GM23338 (cell line): ENCODE results near the gene ZNF628. TPM values are rescaled to one million over a fixed set of nuclear protein-coding genes. Genes with fewer than 3 reads are reported as not detected.

Experiments
- ATAC-seq: fragments of 200-7000 bp; cut with Tn5 transposase; 3 replicates; pipeline ENCODE4 v1.9.1; 2020
- DNase-seq: peaks from one replicate; pipeline ENCODE4 v3.0.0-alpha.2; 2015; ENCODE audit warnings: low spot score
- H2AFZ ChIP-seq: fragments of 200-600 bp; sonication (generic); 2 replicates; pipeline ENCODE4 v1.8.0; 2016; ENCODE audit warnings: antibody characterized with exemption, mild to moderate bottlenecking, moderate library complexity
- H3F3A ChIP-seq: fragments of 200-600 bp; sonication (generic); replicated peaks from 2 replicates; pipeline ENCODE4 v1.8.0; 2017; ENCODE audit warnings: antibody characterized with exemption, mixed run types, low read depth
- H3K27ac ChIP-seq: fragments of 200-600 bp; sonication (generic); 2 replicates; pipeline ENCODE4 v1.6.1; 2016; ENCODE audit warnings: low read depth
- H3K27me3 ChIP-seq: fragments of 200-600 bp; sonication (generic); 2 replicates; pipeline ENCODE4 v1.8.0; 2016; ENCODE audit warnings: mild to moderate bottlenecking, mixed run types, moderate library complexity; ENCODE audit not compliant: insufficient read depth
- H3K36me3 ChIP-seq: fragments of 200-600 bp; sonication (generic); 2 replicates; pipeline ENCODE4 v1.8.0; 2016; ENCODE audit warnings: mild to moderate bottlenecking; ENCODE audit not compliant: insufficient read depth
- H3K4me1 ChIP-seq: fragments of 200-600 bp; sonication (generic); 2 replicates; pipeline ENCODE4 v1.8.0; 2016; ENCODE audit warnings: mild to moderate bottlenecking, moderate library complexity; ENCODE audit not compliant: insufficient read depth
- H3K4me2 ChIP-seq: fragments of 200-600 bp; sonication (generic); 2 replicates; pipeline ENCODE4 v1.7.1; 2017; ENCODE audit warnings: mixed run types
- H3K4me3 ChIP-seq: fragments of 200-600 bp; sonication (generic); 2 replicates; pipeline ENCODE4 v1.6.1; 2016; ENCODE audit warnings: mixed run types
- H3K79me2 ChIP-seq: fragments of 200-600 bp; sonication (generic); replicated peaks from 2 replicates; pipeline ENCODE4 v1.8.0; 2017; ENCODE audit warnings: mild to moderate bottlenecking; ENCODE audit not compliant: insufficient read depth
- H3K9me2 ChIP-seq: fragments of 200-600 bp; sonication (generic); 2 replicates; pipeline ENCODE4 v1.8.0; 2017; ENCODE audit not compliant: insufficient read depth
- H4K20me1 ChIP-seq: fragments of 200-600 bp; sonication (generic); replicated peaks from 2 replicates; pipeline ENCODE4 v1.8.0; 2017; ENCODE audit warnings: mild to moderate bottlenecking; ENCODE audit not compliant: insufficient read depth
- H3K27ac Mint-ChIP-seq: 2 replicates; pipeline ENCODE4 v1.8.0; 2020; ENCODE audit warnings: inconsistent platforms, mild to moderate bottlenecking, moderate library complexity, mixed read lengths
- H3K27me3 Mint-ChIP-seq: 3 replicates; pipeline ENCODE4 v1.8.0; 2022; ENCODE audit warnings: low read depth, mild to moderate bottlenecking, moderate library complexity, mixed read lengths, inconsistent platforms; ENCODE audit not compliant: insufficient read depth, poor library complexity
- H3K36me3 Mint-ChIP-seq: 3 replicates; pipeline ENCODE4 v1.8.0; 2021; ENCODE audit warnings: low read depth, mild to moderate bottlenecking, inconsistent platforms, moderate library complexity, mixed read lengths
- H3K4me1 Mint-ChIP-seq: 3 replicates; pipeline ENCODE4 v1.8.0; 2020; ENCODE audit warnings: mild to moderate bottlenecking, inconsistent platforms, mixed read lengths
- H3K4me3 Mint-ChIP-seq: 3 replicates; pipeline ENCODE4 v1.8.0; 2021; ENCODE audit warnings: moderate library complexity, mild to moderate bottlenecking, inconsistent platforms, mixed read lengths
- H3K9me3 Mint-ChIP-seq: 3 replicates; pipeline ENCODE4 v1.8.0; 2020; ENCODE audit warnings: moderate library complexity, mild to moderate bottlenecking, inconsistent platforms, mixed read lengths
- CREB1 ChIP-seq: fragments of 250-450 bp; sonication (Bioruptor Pico); IDR thresholded peaks from 2 replicates; pipeline ENCODE4 v1.5.0; 2020; ENCODE audit warnings: low read depth, mild to moderate bottlenecking, moderate library complexity
- ETS1 ChIP-seq: IDR thresholded peaks from 2 replicates; pipeline ENCODE4 v1.6.1; 2016; ENCODE audit warnings: antibody characterized with exemption
- EZH2 ChIP-seq: fragments of 200-600 bp; sonication (generic); IDR thresholded peaks from one replicate; pipeline ENCODE4 v1.8.0; 2017; ENCODE audit warnings: antibody characterized with exemption, mild to moderate bottlenecking, low read depth; ENCODE audit not compliant: unreplicated experiment
- EZH2phosphoT487 ChIP-seq: fragments of 200-600 bp; sonication (generic); IDR thresholded peaks from one replicate; pipeline ENCODE4 v1.8.1; 2018; ENCODE audit warnings: antibody characterized with exemption; ENCODE audit not compliant: unreplicated experiment
- JUNB ChIP-seq: IDR thresholded peaks from one replicate; pipeline ENCODE4 v1.6.1; 2016; ENCODE audit warnings: antibody characterized with exemption; ENCODE audit not compliant: unreplicated experiment
- NANOG ChIP-seq: IDR thresholded peaks from 2 replicates; pipeline ENCODE4 v1.6.1; 2016; ENCODE audit warnings: antibody characterized with exemption, borderline replicate concordance
- POLR2AphosphoS5 ChIP-seq: IDR thresholded peaks from 2 replicates; pipeline ENCODE4 v1.6.1; 2016; ENCODE audit warnings: antibody characterized with exemption, low read depth
- STAT1 ChIP-seq: IDR thresholded peaks from one replicate; pipeline ENCODE4 v1.6.1; 2016; ENCODE audit warnings: antibody characterized with exemption; ENCODE audit not compliant: unreplicated experiment
- ZNF114 ChIP-seq: fragments of 250-450 bp; sonication (Bioruptor Pico); IDR thresholded peaks from 2 replicates; pipeline ENCODE4 v1.5.0; 2020; ENCODE audit warnings: mild to moderate bottlenecking, moderate library complexity
- ZNF331 ChIP-seq: fragments of 250-450 bp; sonication (Bioruptor Pico); IDR thresholded peaks from 2 replicates; pipeline ENCODE4 v1.5.0; 2020; ENCODE audit warnings: low read depth, mild to moderate bottlenecking, moderate library complexity
- polyA plus RNA-seq: library from polyadenylated mRNA; unstranded; fragments of >200 nt; fragmentation: Nextera tagmentation; extraction: Ambion mirVana; gene quantifications from 2 replicates; pipeline ENCODE4 v1.2.1, GENCODE V29; 2016
- total RNA-seq: library from RNA; depleted of rRNA; stranded (reverse); fragments of >200 nt; shearing (Covaris generic); gene quantifications from 2 replicates; pipeline ENCODE4 v1.2.3, GENCODE V29; 2014
- TF ChIP-seq, protein P1 (sequence below), 2 experiments: fragments of 200-600 bp in 1 of 2; sonication (generic) in 1 of 2; conservative IDR thresholded peaks; 2 replicates each; pipeline versions ENCODE4 v1.5.1 to v1.6.1; 2016 to 2017; ENCODE audit warnings: antibody characterized with exemption in 2 of 2, low read depth in 2 of 2, mild to moderate bottlenecking in 2 of 2, moderate library complexity in 1 of 2
- TF ChIP-seq, protein P2 (sequence below): IDR thresholded peaks from one replicate; pipeline ENCODE4 v1.6.1; 2018; ENCODE audit warnings: antibody characterized with exemption; ENCODE audit not compliant: unreplicated experiment
- TF ChIP-seq, protein P3 (sequence below): fragments of 250-450 bp; sonication (Bioruptor Pico); IDR thresholded peaks from 2 replicates; pipeline ENCODE4 v1.5.0; 2020; ENCODE audit warnings: mild to moderate bottlenecking, moderate library complexity

Gene ZNF628
- total and polyA plus RNA-seq, 2 experiments from 2014 or later: 4.9 to 10.7 TPM

- Mint-ChIP-seq H3K4me3 (no peak overlapping the region), H3K27ac (no peak overlapping the region), H3K9me3 (no peaks in the 10 kb centered on the region), H3K4me1 (no peaks in the 10 kb centered on the region), H3K27me3 (peaks cover 6% of the 10 kb centered on the region), H3K36me3 (no peaks in the 10 kb centered on the region)
- Histone ChIP-seq H3K79me2 (no peaks in the 10 kb centered on the region), H2AFZ (no peak overlapping the region), H3K4me2 (no peak overlapping the region), H3K4me1 (no peaks in the 10 kb centered on the region), H3K27ac (no peak overlapping the region), H3K36me3 (no peaks in the 10 kb centered on the region), H4K20me1 (no peaks in the 10 kb centered on the region), H3F3A (no peaks in the 10 kb centered on the region), H3K4me3 (no peak overlapping the region), H3K27me3 (0 out of 2 replicates have a peak, but pooled peaks cover 2% of the 10 kb centered on the region), H3K9me2 (0 out of 2 replicates have a peak, but pooled peaks cover 5% of the 10 kb centered on the region)
- DNase-seq (no peak), ATAC-seq (no peak)
- TF ChIP-seq POLR2AphosphoS5 (no peak), EZH2phosphoT487 (no peak), CREB1 (no peak), ZNF331 (CRISPR knock-in tag) (no peak), ETS1 (no peak), STAT1 (no peak), JUNB (no peak), EZH2 (no peak), ZNF114 (CRISPR knock-in tag) (no peak), NANOG (no peak)
- TF ChIP-seq, protein P1, sequence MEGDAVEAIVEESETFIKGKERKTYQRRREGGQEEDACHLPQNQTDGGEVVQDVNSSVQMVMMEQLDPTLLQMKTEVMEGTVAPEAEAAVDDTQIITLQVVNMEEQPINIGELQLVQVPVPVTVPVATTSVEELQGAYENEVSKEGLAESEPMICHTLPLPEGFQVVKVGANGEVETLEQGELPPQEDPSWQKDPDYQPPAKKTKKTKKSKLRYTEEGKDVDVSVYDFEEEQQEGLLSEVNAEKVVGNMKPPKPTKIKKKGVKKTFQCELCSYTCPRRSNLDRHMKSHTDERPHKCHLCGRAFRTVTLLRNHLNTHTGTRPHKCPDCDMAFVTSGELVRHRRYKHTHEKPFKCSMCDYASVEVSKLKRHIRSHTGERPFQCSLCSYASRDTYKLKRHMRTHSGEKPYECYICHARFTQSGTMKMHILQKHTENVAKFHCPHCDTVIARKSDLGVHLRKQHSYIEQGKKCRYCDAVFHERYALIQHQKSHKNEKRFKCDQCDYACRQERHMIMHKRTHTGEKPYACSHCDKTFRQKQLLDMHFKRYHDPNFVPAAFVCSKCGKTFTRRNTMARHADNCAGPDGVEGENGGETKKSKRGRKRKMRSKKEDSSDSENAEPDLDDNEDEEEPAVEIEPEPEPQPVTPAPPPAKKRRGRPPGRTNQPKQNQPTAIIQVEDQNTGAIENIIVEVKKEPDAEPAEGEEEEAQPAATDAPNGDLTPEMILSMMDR (conservative IDR thresholded peaks at IDR 0.05; ENCODE audit: low read depth in 2 of 2): no peak
- TF ChIP-seq, protein P2, sequence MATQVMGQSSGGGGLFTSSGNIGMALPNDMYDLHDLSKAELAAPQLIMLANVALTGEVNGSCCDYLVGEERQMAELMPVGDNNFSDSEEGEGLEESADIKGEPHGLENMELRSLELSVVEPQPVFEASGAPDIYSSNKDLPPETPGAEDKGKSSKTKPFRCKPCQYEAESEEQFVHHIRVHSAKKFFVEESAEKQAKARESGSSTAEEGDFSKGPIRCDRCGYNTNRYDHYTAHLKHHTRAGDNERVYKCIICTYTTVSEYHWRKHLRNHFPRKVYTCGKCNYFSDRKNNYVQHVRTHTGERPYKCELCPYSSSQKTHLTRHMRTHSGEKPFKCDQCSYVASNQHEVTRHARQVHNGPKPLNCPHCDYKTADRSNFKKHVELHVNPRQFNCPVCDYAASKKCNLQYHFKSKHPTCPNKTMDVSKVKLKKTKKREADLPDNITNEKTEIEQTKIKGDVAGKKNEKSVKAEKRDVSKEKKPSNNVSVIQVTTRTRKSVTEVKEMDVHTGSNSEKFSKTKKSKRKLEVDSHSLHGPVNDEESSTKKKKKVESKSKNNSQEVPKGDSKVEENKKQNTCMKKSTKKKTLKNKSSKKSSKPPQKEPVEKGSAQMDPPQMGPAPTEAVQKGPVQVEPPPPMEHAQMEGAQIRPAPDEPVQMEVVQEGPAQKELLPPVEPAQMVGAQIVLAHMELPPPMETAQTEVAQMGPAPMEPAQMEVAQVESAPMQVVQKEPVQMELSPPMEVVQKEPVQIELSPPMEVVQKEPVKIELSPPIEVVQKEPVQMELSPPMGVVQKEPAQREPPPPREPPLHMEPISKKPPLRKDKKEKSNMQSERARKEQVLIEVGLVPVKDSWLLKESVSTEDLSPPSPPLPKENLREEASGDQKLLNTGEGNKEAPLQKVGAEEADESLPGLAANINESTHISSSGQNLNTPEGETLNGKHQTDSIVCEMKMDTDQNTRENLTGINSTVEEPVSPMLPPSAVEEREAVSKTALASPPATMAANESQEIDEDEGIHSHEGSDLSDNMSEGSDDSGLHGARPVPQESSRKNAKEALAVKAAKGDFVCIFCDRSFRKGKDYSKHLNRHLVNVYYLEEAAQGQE: no peak
- TF ChIP-seq, protein P3, sequence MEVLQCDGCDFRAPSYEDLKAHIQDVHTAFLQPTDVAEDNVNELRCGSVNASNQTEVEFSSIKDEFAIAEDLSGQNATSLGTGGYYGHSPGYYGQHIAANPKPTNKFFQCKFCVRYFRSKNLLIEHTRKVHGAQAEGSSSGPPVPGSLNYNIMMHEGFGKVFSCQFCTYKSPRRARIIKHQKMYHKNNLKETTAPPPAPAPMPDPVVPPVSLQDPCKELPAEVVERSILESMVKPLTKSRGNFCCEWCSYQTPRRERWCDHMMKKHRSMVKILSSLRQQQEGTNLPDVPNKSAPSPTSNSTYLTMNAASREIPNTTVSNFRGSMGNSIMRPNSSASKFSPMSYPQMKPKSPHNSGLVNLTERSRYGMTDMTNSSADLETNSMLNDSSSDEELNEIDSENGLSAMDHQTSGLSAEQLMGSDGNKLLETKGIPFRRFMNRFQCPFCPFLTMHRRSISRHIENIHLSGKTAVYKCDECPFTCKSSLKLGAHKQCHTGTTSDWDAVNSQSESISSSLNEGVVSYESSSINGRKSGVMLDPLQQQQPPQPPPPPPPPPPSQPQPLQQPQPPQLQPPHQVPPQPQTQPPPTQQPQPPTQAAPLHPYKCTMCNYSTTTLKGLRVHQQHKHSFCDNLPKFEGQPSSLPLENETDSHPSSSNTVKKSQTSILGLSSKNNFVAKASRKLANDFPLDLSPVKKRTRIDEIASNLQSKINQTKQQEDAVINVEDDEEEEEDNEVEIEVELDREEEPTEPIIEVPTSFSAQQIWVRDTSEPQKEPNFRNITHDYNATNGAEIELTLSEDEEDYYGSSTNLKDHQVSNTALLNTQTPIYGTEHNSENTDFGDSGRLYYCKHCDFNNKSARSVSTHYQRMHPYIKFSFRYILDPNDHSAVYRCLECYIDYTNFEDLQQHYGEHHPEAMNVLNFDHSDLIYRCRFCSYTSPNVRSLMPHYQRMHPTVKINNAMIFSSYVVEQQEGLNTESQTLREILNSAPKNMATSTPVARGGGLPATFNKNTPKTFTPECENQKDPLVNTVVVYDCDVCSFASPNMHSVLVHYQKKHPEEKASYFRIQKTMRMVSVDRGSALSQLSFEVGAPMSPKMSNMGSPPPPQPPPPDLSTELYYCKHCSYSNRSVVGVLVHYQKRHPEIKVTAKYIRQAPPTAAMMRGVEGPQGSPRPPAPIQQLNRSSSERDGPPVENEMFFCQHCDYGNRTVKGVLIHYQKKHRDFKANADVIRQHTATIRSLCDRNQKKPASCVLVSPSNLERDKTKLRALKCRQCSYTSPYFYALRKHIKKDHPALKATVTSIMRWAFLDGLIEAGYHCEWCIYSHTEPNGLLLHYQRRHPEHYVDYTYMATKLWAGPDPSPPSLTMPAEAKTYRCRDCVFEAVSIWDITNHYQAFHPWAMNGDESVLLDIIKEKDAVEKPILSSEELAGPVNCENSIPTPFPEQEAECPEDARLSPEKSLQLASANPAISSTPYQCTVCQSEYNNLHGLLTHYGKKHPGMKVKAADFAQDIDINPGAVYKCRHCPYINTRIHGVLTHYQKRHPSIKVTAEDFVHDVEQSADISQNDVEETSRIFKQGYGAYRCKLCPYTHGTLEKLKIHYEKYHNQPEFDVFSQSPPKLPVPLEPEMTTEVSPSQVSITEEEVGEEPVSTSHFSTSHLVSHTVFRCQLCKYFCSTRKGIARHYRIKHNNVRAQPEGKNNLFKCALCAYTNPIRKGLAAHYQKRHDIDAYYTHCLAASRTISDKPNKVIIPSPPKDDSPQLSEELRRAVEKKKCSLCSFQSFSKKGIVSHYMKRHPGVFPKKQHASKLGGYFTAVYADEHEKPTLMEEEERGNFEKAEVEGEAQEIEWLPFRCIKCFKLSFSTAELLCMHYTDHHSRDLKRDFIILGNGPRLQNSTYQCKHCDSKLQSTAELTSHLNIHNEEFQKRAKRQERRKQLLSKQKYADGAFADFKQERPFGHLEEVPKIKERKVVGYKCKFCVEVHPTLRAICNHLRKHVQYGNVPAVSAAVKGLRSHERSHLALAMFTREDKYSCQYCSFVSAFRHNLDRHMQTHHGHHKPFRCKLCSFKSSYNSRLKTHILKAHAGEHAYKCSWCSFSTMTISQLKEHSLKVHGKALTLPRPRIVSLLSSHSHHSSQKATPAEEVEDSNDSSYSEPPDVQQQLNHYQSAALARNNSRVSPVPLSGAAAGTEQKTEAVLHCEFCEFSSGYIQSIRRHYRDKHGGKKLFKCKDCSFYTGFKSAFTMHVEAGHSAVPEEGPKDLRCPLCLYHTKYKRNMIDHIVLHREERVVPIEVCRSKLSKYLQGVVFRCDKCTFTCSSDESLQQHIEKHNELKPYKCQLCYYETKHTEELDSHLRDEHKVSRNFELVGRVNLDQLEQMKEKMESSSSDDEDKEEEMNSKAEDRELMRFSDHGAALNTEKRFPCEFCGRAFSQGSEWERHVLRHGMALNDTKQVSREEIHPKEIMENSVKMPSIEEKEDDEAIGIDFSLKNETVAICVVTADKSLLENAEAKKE (CRISPR knock-in tag): no peak
Observed at GRCh38 chr19:55519451-55520311, 43.3 kb downstream of the ZNF628 start.
